GM19099 (cell line): Measurements from ENCODE around the gene VAV3.

Experiments
- POLR2A ChIP-seq: IDR thresholded peaks from 3 replicates; pipeline ENCODE4 v1.6.1; 2011; ENCODE audit warnings: low read depth; ENCODE audit not compliant: insufficient read length; ENCODE audit errors: extremely low read depth

VAV3 gene

DNA sequence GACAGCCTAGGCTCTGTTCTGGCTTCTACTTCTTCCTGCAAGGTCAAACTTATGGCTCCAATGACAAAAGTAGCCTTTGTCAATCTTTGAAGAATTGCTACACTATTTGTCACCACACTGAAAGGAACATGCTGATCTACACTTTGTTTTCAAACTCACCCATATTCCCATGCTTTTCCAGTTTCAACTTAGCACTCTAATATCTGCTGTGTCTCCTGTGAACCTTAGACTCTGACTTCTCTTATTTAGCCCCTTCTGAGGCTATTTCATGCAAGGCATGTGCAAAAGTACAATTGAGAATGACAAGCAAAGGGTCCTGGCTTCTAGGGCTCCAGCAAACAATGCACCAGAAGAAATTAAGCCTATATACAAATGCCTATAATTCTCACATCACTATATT lies 374.9 kb downstream of the VAV3 start:
- TF ChIP-seq POLR2A, result no peak

DNA sequence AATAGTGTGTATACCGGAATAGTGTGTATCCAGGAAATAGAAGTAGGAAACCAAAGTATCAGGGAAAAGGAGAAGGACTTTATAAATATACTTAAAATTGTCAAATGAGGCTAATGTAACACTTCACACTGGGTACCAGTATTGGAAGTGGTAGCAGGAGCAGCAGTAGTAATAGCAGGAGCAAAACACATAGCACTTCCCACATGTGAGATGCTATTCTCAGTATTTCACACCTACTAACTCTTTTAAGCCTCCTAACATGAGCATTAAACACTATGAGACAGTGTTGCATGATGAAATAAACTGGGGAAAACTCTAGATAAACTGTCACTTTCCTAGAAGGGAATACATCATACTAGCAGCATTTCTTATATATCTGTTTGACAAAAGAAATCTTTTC lies 376.7 kb downstream of the VAV3 start:
- TF ChIP-seq POLR2A, result no peak

GRCh38 chr1:107575226-107575625 lies 389.8 kb downstream of the VAV3 start:
- TF ChIP-seq POLR2A, result no peak

- no peak for TF ChIP-seq POLR2A
These were observed 390.9 kb downstream of the VAV3 start for GRCh38 chr1:107574044-107574443.

GRCh38 chr1:107572674-107573211 lies 392.2 kb downstream of the VAV3 start:
- no peak for TF ChIP-seq POLR2A

- TF ChIP-seq POLR2A, result no peak
These were observed 394.2 kb downstream of the VAV3 start for GRCh38 chr1:107570768-107571167.

GRCh38 chr1:107563441-107563840 lies 401.5 kb downstream of the VAV3 start:
- no peak for TF ChIP-seq POLR2A

DNA sequence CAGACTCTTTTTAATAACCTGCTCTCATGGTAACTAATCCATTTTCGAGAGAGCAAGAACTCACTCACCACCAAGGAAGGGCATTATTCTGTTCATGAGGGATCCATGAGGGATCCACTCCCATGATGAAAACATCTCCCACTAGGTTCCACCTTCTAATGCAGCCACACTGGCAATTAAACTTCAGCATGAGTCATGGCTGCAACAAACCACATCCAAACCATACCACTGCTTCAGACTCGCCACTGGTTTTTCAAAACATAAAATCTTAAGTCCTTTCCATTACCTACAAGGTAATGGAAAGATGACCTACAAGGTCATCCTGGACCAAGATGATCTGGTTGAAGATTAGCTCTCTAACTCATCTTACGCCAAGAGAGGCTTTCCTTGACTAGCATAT lies 405.1 kb downstream of the VAV3 start:
- no peak for TF ChIP-seq POLR2A

DNA sequence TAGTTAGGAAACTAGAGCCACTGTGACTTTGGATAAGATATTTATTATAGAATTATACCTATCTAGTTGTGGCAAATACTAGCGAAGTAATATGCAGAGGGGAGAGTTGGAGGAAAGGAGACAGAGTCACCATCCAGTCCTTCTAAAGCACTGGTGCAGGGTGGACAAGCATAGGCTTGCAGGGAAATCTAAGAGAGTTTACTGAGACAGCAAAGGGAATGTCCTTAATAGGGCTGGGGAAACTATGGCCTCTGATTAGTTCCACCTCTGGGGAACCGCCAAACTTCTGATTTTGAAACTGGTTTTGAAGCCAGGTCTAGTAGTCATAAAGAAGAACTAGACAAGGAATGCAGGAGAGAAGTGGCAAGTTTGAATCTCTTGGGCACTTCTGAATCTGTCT lies 407.9 kb downstream of the VAV3 start:
- no peak for TF ChIP-seq POLR2A

- no peak for TF ChIP-seq POLR2A
These were observed 409.4 kb downstream of the VAV3 start for GRCh38 chr1:107555578-107555977.

- TF ChIP-seq POLR2A, result no peak
These were observed 412.2 kb downstream of the VAV3 start for GRCh38 chr1:107552781-107553180.

DNA sequence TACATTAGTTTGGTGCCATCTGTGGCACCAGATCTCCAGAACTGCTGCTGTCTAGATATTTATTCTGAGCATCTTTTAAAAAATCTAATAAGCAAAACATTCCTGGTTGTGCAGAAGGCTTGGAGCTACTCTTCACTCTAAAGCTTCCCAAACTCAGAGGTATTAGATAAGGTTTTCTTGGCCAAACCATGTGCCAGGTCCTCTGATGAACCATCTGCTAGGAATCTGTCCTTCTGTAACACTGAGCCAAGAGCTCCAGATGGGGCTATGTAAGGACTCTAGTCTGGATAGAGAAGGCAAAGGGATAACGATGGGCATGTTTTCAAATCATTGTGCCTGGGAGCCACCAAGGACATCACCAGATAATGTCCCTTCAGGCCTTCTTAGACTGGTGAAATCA lies 413.5 kb downstream of the VAV3 start:
- TF ChIP-seq POLR2A, result no peak

- TF ChIP-seq POLR2A, result no peak
These were observed 414.6 kb downstream of the VAV3 start for GRCh38 chr1:107550358-107550757.

- TF ChIP-seq POLR2A, result no peak
These were observed 415.7 kb downstream of the VAV3 start for GRCh38 chr1:107549152-107549810.

GRCh38 chr1:107548276-107548675 lies 416.7 kb downstream of the VAV3 start:
- TF ChIP-seq POLR2A, result no peak

DNA sequence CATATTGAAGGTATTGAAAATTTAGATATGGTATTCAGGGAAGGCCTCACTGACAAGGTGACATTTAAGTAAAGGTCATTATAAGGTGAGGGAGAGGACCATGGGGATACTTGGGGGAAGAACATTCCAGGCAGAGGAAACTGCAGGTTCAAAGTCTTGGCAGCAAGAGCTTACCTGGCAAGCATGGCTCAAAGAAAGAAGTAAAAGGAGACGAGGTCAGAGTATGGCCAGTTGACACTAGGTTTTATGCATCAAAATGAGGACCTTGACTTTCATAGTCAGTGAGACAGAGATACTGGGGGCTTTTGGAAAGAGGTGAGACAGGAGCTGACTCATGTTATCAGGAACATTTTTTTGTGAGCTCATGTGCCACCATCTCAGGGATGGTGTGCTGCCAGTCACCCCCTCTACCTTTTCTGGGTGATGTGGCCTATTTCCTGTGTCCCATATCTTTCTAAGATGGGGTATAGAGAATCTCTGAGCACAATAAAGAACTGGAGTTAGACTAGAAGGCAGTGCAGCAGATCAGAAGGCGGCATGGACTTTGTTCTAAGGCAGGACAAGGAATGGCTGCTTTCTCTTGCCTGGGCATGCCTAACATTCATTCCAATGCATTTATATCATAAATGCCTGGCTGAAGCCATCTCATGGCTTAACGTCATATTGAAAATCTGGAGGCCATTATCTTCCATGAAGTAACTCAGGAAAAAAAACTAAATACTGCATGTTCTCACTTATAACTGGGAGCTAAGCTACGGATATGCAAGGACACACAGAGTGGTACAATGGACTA lies 417.4 kb downstream of the VAV3 start:
- TF ChIP-seq POLR2A, result no peak

GRCh38 chr1:107546576-107546975 lies 418.4 kb downstream of the VAV3 start:
- TF ChIP-seq POLR2A, result no peak

GRCh38 chr1:107545879-107546278 lies 419.1 kb downstream of the VAV3 start:
- no peak for TF ChIP-seq POLR2A
